ENCODE measurements around the gene PKD1. TPM values are rescaled to one million over a fixed set of nuclear protein-coding genes. Genes with fewer than 3 reads are reported as not detected.
A peak's percentile ranks its signal among the peaks of the same experiment; 100 is the strongest.

PKD1 gene
- total RNA-seq, 4 donors from 2014 or later = 181 to 492 (median 352) TPM

DNA sequence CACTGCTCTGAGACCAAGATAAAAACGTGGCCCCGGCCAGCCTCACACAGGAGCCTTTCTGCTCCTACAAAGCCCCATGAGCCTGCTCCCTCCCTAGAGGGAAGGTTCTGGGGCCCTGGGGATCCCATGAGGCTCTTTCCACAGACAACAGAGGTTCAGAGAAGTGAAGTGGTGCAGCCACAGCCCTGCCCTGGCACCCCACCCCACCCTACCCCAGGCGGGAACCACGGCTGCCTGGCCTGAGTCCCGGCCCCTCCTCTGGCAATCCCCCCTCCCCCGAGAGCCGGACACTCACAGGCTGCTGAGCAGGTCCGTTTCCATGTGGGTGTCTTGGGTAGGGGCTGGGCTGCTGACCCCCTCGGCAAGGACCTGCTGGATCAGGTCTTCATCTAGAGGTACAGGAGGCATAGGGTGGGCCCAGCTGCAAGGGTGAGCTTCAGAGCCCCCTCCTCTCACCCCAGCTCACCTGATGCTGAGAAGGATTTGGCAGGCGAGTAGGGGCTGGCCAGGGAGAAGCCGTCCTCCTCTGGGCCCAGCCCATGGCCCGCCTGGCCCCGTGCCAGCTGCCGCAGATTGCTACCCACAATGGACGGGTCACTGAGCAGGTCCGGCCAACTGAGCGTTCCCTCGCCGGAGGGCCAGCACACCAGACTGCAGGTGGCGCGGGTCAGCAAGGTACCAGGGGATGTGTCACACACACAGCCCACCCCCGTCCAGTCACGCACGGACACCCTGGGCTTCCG is 38.7 kb downstream of the PKD1 start:
- 70% methylated on average over 2 of the region's 25 CpGs; no CpG with 5 or more reads in 1 of the 2 donors for WGBS, 2 donors (ENCODE audit: low coverage in 1 of 2)
- Histone ChIP-seq H3K36me3 (peaks cover 0 to 98% of the 10 kb centered on the region in 2 donors), H3K27me3 (no peaks in the 10 kb centered on the region), H3K4me3 (no peak overlapping the region), H3K4me1 (peaks cover 0 to 16% (median 0%) of the 10 kb centered on the region in 3 donors), H3K27ac (peak overlapping the region in 3 of 4 donors; percentile 26 to 47 (median 41)), H3K9me3 (no peaks in the 10 kb centered on the region)
- ATAC-seq = peak; percentile 11
- TF ChIP-seq POLR2A (IDR thresholded peaks at IDR 0.05) (no peak), POLR2AphosphoS5 (IDR thresholded peaks at IDR 0.05) (no peak), EP300 (IDR thresholded peaks at IDR 0.05) (no peak)
- TF ChIP-seq, protein P1, sequence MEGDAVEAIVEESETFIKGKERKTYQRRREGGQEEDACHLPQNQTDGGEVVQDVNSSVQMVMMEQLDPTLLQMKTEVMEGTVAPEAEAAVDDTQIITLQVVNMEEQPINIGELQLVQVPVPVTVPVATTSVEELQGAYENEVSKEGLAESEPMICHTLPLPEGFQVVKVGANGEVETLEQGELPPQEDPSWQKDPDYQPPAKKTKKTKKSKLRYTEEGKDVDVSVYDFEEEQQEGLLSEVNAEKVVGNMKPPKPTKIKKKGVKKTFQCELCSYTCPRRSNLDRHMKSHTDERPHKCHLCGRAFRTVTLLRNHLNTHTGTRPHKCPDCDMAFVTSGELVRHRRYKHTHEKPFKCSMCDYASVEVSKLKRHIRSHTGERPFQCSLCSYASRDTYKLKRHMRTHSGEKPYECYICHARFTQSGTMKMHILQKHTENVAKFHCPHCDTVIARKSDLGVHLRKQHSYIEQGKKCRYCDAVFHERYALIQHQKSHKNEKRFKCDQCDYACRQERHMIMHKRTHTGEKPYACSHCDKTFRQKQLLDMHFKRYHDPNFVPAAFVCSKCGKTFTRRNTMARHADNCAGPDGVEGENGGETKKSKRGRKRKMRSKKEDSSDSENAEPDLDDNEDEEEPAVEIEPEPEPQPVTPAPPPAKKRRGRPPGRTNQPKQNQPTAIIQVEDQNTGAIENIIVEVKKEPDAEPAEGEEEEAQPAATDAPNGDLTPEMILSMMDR (IDR thresholded peaks at IDR 0.05) = no peak

DNA sequence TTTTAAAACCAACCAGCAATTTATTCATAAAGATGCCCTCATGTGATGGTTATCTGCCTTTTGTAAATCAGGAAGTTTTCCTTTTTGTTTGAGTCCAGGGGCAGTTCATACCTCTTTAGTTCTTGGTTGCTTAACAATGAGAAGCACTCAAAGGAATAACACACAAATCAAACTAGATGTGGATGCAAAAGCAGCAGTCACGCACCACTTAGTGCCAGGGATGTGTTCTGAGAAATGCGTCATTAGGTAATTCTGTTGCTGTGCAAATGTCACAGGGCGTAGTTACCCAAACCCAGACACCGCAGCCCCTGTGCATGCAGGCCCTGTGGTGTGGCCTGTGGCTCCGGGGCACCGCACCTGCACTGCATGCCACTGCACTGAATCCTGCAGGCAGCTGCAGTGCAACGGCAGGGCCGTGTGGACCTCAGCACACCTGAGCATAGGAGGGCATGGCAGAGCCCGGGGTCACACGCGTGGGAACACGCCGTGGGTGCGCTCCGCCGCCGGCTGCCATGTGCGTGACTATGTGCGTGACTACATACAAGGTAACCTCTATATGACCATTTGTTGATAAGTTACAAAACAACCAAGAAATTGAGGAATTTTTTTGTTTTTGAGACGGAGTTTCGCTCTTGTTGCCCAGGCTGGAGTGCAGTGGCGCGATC is 39.6 kb downstream of the PKD1 start:
- WGBS, 2 donors (ENCODE audit: low coverage in 1 of 2) = 89% methylated on average over 5 of the region's 23 CpGs; no CpG with 5 or more reads in 1 of the 2 donors
- Histone ChIP-seq H3K4me1 (peaks cover 0 to 25% (median 5%) of the 10 kb centered on the region in 3 donors), H3K9me3 (no peaks in the 10 kb centered on the region), H3K36me3 (peaks cover 0 to 96% of the 10 kb centered on the region in 2 donors), H3K27me3 (no peaks in the 10 kb centered on the region), H3K27ac (no peak overlapping the region), H3K4me3 (no peak overlapping the region)
- TF ChIP-seq, protein P1 (IDR thresholded peaks at IDR 0.05) = no peak
- no peak for TF ChIP-seq POLR2AphosphoS5 (IDR thresholded peaks at IDR 0.05)
- no peak for TF ChIP-seq EP300 (IDR thresholded peaks at IDR 0.05)
- TF ChIP-seq POLR2A (IDR thresholded peaks at IDR 0.05) = no peak
- no peak for ATAC-seq

DNA sequence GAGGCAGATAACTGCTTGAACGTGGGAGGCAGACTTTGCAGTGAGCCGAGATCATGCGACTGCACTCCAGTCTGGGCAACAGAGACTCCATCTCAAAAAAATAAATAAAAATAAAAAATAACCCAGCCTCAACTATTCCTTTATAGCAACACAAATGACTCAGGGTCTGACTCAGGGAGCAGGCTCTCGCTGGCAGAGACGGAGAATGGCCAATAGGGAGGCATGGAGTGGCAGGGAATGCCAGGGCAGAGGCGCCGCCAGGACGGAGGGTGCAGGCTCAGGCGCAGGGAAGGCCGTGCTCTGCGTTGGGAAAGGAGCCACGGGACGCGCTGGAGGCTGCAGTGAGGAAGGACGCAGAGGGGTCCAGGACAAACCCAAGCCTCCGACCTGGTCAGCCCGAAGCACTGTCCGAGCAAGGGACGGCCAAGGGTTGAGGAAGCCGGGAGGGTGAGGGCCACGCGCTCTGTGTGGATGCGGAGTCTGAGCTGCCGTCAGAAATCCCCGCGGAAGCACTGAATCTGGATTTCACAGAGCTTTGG is 40.3 kb downstream of the PKD1 start:
- Histone ChIP-seq H3K4me1 (peaks cover 0 to 25% (median 5%) of the 10 kb centered on the region in 3 donors), H3K36me3 (peaks cover 0 to 96% of the 10 kb centered on the region in 2 donors), H3K27ac (no peak overlapping the region), H3K27me3 (no peaks in the 10 kb centered on the region), H3K9me3 (no peaks in the 10 kb centered on the region), H3K4me3 (no peak overlapping the region)
- WGBS, 2 donors (ENCODE audit: low coverage in 1 of 2) = 84 to 92% methylated on average over 11 to 23 of the region's 26 CpGs
- no peak for TF ChIP-seq EP300 (IDR thresholded peaks at IDR 0.05)
- no peak for TF ChIP-seq POLR2A (IDR thresholded peaks at IDR 0.05)
- TF ChIP-seq, protein P1 (IDR thresholded peaks at IDR 0.05) = no peak
- no peak for TF ChIP-seq POLR2AphosphoS5 (IDR thresholded peaks at IDR 0.05)
- ATAC-seq = no peak

DNA sequence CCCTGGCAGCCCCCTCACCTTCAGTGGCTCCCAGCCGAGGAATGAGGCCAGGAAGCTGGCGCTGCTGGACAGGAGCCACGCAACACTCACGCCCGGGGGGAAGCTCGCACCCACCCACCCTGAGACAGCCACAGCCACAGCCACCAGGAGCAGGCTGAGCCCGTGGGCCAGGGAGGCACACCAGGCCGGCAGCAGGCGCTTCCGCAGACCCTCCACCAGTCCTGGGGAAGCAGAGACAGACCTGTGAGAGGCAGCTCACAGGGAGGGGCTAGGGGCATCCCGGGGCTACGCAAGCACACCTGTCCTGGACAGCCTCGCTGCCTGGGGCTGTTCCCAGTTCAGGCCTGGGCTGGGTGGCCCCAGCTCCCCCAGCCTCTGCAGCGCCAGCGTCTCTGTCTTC is 41.9 kb downstream of the PKD1 start:
- no peaks in the 10 kb centered on the region for H3K27me3 ChIP-seq
- H3K4me1 ChIP-seq = peaks cover 0 to 25% (median 5%) of the 10 kb centered on the region in 3 donors
- TF ChIP-seq POLR2AphosphoS5 (IDR thresholded peaks at IDR 0.05) = no peak
- no peak for TF ChIP-seq POLR2A (IDR thresholded peaks at IDR 0.05)
- no peak for TF ChIP-seq EP300 (IDR thresholded peaks at IDR 0.05)
- TF ChIP-seq, protein P1 (IDR thresholded peaks at IDR 0.05) = no peak
- peaks cover 0 to 96% of the 10 kb centered on the region in 2 donors for H3K36me3 ChIP-seq
- WGBS, 2 donors (ENCODE audit: low coverage in 1 of 2) = no CpG with 5 or more reads among the region's 15 CpGs
- H3K4me3 ChIP-seq = no peak overlapping the region
- no peak for ATAC-seq
- peak overlapping the region in 1 of 4 donors; percentile 84 for H3K27ac ChIP-seq
- no peaks in the 10 kb centered on the region for H3K9me3 ChIP-seq
